ENCODE data around the gene S100PBP.

Gene S100PBP

DNA sequence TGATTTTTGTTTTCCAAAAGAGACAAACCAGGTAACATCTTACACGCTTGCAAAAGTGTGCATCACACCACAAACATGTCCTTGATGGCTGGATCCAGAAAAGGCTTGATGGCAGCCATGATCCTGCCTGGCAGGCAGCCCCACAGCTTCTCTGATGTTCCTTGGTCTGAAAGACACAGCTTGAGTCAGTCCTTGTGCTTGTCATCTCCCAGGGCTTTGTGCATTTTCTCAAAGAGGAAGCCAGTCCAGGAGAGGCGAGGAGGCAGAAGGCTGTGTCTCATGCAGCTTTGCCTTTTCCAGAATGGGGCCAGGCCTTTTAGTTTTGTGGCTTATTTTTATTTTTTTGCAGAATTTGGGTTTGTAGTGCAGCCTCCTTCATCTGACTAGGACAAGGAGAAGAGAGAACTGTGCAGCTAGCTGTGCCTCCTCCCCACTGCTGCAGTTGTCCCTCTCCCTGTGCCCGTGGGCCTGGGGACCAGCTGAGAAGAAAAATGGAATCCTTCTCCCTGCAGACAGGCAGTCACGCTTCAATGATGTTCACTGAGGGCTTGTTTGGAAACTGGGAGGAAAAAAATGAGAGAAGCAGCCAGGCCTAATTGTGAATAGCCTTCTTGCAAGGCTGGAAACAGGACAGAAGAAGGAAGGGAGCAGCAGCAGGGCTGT is 45.9 kb downstream of the S100PBP start:
- H3K4me1 Mint-ChIP-seq: no peaks in the 10 kb centered on the region
- no peaks in the 10 kb centered on the region for H3K9me3 Mint-ChIP-seq
- H3K4me3 Mint-ChIP-seq: no peak overlapping the region
- H3K27ac Mint-ChIP-seq: no peak overlapping the region
- H3K27me3 Mint-ChIP-seq: peaks cover 9% of the 10 kb centered on the region
- H3K36me3 Mint-ChIP-seq: peaks cover 39% of the 10 kb centered on the region
- CTCF ChIA-PET: interaction anchor here (2.0 kb wide), 1 partner anchor 9 kb away, joined by 11 read pairs; no protein-coding TSS in a partner anchor
- no peak for DNase-seq

DNA sequence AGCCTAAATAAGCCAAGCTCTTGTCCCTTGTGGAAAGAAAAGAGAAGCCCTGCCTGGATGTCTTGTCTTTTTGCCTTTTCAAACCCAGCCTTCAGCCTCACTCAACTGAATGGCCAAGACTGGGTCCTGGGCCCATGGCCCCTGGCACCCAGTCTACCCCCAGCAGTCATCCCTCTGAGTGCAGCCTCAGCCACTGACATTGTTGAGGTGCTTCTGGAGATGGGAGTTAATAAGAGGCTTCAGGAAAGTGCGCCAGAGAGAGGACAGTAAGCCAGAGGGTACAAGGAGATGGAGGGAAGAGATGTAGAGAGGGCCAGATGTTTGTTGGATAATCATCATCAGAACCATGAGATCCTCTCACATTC is 46.4 kb downstream of the S100PBP start:
- peaks cover 12% of the 10 kb centered on the region for H3K27me3 Mint-ChIP-seq
- no peak for DNase-seq
- no peaks in the 10 kb centered on the region for H3K4me1 Mint-ChIP-seq
- CTCF ChIA-PET: interaction anchor here (2.0 kb wide), 1 partner anchor 8 kb away, joined by 11 read pairs; no protein-coding TSS in a partner anchor
- H3K36me3 Mint-ChIP-seq: peaks cover 42% of the 10 kb centered on the region
- peak overlapping the region; percentile 53 for H3K27ac Mint-ChIP-seq
- no peaks in the 10 kb centered on the region for H3K9me3 Mint-ChIP-seq
- H3K4me3 Mint-ChIP-seq: no peak overlapping the region

DNA sequence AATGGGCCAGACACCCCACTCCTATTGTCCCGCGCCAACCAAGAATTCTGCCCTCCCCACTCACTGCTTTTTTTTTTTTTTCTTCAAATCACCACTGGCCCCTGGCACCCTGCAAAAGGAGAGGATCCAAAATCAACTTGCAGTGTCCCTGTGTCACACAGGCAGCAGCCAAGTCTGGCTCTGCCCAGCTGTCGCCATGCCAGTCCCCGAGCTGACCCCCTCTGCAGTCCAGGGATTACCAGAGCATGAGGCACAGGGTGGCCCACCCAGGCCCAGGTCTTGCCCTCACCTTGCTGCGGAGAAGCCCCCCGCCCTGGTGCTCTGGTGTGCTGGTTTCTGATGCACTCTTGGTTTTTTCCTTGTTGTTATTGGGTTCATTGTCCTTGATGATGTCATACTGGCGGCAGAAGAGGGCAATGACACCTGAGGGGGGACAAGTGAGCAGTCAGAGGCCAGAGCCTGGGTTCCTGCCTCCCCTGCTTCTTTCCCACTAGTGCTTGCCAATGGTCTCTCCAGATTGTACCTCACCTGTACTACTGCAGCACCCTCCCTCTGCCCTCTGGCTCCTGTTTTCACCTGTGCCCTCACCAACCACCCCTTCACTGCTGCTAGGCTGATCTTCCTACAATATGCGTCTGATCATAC is 47.0 kb downstream of the S100PBP start:
- no peak overlapping the region for H3K4me3 Mint-ChIP-seq
- H3K4me1 Mint-ChIP-seq: no peaks in the 10 kb centered on the region
- CTCF ChIA-PET: interaction anchor here (2.0 kb wide), 1 partner anchor 8 kb away, joined by 11 read pairs; no protein-coding TSS in a partner anchor
- no peaks in the 10 kb centered on the region for H3K9me3 Mint-ChIP-seq
- no peak overlapping the region for H3K27ac Mint-ChIP-seq
- H3K36me3 Mint-ChIP-seq: peaks cover 46% of the 10 kb centered on the region
- DNase-seq: no peak
- H3K27me3 Mint-ChIP-seq: peaks cover 19% of the 10 kb centered on the region

DNA sequence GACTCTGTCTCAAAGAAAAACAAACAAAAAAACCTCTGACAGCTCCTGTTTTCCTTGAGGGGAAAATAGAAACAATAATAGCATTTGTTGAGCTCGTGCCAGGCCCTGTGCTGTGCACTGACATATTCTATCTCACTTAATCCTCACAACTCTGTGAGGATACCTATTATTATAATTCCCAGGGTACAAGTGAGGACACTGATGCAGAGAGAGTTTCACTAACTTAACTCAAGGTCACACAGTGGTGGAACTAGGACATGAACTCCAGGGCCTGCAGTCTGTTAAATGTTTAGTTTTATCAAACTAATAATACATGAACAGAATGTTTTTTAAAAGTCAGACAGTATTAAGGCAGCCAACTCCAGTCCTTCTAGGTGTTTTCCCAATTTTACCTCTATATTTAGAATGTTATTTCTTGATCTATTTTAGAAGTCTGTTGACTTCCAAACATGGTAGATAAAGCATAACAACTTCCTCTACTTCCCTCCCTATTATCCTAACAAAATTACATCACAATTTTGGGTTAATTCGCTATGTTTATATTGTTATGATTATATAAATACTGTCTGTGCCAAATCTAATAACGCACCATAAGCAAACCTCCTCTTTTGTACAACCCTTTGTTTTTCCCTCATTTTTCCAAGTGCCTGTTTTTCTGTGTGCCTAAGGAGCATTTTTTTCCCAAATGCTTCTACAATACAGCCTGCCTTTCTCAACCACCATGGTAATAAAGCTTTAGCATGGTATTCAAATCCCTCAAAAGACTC is 48.4 kb downstream of the S100PBP start:
- H3K9me3 Mint-ChIP-seq: no peaks in the 10 kb centered on the region
- peaks cover 29% of the 10 kb centered on the region for H3K27me3 Mint-ChIP-seq
- H3K27ac Mint-ChIP-seq: no peak overlapping the region
- peaks cover 40% of the 10 kb centered on the region for H3K36me3 Mint-ChIP-seq
- no peak overlapping the region for H3K4me3 Mint-ChIP-seq
- CTCF ChIA-PET: interaction anchor here (0.6 to 2.5 kb wide), 3 partner anchors 10 to 708 kb away, joined by 3 to 10 read pairs (median 3); no protein-coding TSS in a partner anchor
- peaks cover 7% of the 10 kb centered on the region for H3K4me1 Mint-ChIP-seq
- no peak for DNase-seq

DNA sequence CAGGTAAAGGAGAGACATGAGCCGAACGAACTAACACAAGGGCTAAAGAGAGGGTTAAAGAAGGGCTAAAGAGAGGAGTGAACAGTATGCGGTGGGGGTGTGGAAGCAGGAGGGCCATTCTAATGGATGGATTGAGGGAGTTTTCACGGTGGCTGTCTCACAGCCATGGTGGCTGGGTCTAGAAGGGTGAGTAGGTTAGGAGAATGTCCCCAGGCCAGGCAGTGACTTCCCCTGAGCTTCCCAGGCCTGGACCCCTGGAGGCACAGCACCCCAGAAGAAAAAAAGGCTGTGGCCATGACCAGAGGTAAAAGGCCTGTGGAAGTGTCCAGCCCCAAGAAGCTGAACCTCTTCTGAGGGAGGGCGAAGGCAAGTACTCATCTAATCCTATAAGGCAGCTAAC is 49.7 kb downstream of the S100PBP start:
- DNase-seq: no peak
- CTCF ChIA-PET: interaction anchor here (0.8 to 2.5 kb wide), 3 partner anchors 8 to 37 kb away, joined by 3 to 10 read pairs (median 5); no protein-coding TSS in a partner anchor
- Mint-ChIP-seq H3K4me1 (peaks cover 7% of the 10 kb centered on the region), H3K4me3 (no peak overlapping the region), H3K9me3 (no peaks in the 10 kb centered on the region), H3K36me3 (peaks cover 31% of the 10 kb centered on the region), H3K27me3 (peaks cover 42% of the 10 kb centered on the region), H3K27ac (peak overlapping the region; percentile 21)

DNA sequence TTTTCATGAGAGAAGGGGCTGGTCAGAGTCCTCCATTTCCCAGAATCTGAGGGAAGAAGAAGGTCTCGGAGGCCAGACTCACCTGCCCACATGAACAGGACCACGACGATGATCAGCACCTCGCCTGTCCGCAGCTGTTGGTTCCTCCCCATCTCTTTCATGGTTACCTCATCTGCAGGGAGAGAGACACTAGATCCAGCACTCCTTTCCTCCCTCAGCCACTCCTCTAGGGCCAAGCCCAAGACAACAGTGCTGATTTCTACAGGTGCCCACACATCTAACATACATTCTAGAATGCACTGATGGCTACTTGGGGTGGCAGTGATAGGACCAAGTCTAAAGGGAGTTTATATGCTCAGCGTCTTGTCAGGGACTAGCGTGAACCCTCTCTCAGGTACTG is 50.2 kb downstream of the S100PBP start:
- no peak overlapping the region for H3K27ac Mint-ChIP-seq
- no peak overlapping the region for H3K4me3 Mint-ChIP-seq
- peaks cover 28% of the 10 kb centered on the region for H3K36me3 Mint-ChIP-seq
- peaks cover 47% of the 10 kb centered on the region for H3K27me3 Mint-ChIP-seq
- DNase-seq: no peak
- H3K9me3 Mint-ChIP-seq: no peaks in the 10 kb centered on the region
- H3K4me1 Mint-ChIP-seq: peaks cover 7% of the 10 kb centered on the region
- CTCF ChIA-PET: interaction anchor here (1.5 to 2.5 kb wide), 2 partner anchors 8 to 38 kb away, joined by 5 to 10 read pairs; no protein-coding TSS in a partner anchor

DNA sequence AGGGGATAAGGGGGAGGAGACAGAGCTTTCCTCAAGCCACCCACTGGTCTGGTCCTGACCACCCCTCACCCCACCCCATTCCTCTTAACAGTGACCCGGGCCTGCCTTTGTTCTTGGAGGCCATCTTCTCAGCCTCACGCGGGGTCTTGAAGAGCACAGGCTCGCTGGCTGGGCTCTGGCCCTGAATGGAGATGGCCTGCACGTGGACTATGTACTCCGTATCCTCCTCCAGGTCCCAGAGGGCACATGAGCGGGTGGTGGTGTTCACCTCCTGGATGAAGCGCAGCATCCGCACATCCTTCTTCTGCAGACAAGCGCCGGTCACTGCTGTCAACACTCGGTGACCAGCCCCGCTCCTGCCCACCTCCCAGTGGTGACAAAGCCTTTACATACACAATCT is 50.6 kb downstream of the S100PBP start:
- CTCF ChIA-PET: no interaction called here
- DNase-seq: no peak
- Mint-ChIP-seq H3K27me3 (peaks cover 51% of the 10 kb centered on the region), H3K27ac (no peak overlapping the region), H3K9me3 (no peaks in the 10 kb centered on the region), H3K4me3 (no peak overlapping the region), H3K36me3 (peaks cover 25% of the 10 kb centered on the region), H3K4me1 (peaks cover 7% of the 10 kb centered on the region)

DNA sequence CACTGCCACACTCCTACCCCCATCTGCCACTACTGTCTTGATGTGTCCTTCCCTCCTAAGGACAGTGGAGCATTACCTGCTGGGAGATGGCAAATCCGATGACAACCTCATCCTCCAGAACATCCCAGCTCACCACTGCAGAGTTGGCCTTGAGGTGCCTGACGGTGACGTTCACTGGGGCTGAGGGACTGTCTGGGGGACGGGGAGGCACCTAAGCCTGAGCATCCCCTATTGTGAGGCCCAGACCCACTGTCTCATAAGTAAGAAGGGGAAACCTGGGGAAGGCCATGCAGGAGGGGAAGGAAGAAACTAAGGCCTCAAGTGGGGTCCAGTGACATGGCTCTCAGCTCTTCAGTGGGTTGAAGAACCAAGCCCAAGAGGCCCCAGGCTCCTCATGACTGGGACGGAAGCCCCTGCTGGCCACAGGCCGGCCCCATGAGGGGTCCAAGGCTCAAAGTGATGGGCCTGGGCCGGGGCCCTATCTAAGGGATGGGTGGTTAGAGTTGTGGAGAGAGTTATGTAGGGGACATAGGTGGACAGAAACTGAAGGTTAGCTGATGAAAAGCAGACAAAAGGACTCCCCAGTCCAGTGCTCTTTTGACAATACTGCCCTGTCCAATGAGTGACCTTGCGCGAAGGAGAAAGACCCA is 51.5 kb downstream of the S100PBP start:
- no peak overlapping the region for H3K4me3 Mint-ChIP-seq

DNA sequence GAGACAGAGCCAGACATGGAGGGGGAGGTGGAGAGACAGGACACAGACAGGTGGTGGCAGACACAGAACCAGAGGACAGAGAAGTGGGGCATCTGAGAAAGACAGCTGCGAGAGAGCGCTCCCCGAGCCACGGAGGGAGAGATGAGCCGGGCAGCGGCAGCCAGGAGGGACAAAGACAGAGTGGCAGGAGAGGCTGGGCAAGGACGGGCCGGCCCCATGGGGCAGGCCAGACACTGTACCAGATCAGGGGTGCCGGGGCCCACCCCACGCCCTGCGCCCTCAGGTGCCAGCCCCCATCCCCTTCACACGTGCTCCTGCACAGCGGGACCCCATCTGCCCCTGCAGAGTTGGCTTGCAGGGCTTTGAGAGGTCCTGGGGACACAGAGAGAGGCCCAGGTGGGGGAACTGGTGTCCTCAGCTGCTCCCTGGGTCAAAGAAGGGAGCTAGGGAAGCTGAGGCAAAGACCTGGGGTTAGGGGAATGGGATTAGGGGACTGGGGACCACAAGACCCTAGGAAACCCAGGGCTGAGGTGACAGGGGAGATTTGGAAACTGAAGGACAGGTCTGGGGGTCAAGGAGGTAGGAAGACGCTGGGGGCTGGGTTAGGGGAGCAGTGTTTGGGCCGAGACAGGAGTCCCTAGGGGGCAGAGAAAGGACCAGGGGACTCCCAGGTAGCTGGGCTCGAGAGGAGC is 52.6 kb downstream of the S100PBP start:
- Mint-ChIP-seq H3K27ac (no peak overlapping the region), H3K27me3 (peaks cover 70% of the 10 kb centered on the region), H3K4me3 (peak overlapping the region; percentile 41), H3K9me3 (no peaks in the 10 kb centered on the region), H3K4me1 (peaks cover 7% of the 10 kb centered on the region), H3K36me3 (peaks cover 19% of the 10 kb centered on the region)
- DNase-seq: no peak
- CTCF ChIA-PET: interaction anchor here (0.7 to 0.8 kb wide), 2 partner anchors 20 to 157 kb away, joined by 3 read pairs; no protein-coding TSS in a partner anchor

More for the DNA sequence above, 51.5 kb downstream of the S100PBP start:
- CTCF ChIA-PET: no interaction called here
- Mint-ChIP-seq H3K27me3 (peaks cover 59% of the 10 kb centered on the region), H3K4me1 (peaks cover 7% of the 10 kb centered on the region), H3K36me3 (peaks cover 23% of the 10 kb centered on the region), H3K27ac (no peak overlapping the region), H3K9me3 (no peaks in the 10 kb centered on the region)
- no peak for DNase-seq

DNA sequence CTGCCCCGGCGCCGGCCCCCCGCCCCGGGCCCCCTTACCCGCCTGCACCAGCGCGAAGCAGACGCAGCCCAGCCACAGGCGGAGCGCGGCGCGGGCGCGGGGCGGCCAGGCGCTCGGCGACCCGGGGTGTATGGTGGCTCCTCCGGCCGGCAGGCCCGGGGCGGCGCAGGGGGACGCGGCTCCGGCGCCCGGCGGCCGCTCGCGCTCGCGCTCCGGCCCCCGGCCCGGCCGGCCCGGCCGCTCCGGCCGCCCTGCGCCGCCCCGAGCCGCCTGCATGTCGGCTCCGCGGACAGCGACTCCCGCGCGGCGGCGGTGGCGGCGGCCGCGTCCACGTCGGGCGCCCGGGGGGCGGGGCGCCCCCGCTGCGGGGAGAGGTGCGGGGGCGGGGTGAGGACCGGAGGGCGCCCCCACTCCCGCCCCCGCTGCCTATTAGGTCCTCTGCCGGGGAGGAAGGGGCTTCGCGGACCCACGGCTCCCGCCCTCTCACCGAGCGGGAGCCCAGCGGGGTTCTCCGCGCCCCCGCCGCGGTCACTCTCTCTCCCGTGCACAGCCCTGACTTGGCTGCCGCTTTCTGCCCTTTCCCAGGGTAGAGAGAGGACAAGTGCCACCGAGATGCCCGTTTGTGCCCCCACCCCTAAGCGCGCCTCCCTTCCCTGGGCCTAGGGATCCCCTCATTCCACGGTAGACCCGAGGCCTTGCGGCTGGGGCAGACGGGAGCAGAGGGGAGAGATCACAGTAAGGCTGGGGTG is 53.3 kb downstream of the S100PBP start, which contains the start of gene FNDC5:
FNDC5 (minus strand) TSS at position 298 of the 749 bp plus-strand sequence.
- H3K27me3 Mint-ChIP-seq: peaks cover 77% of the 10 kb centered on the region
- no peak for DNase-seq
- peaks cover 9% of the 10 kb centered on the region for H3K4me1 Mint-ChIP-seq
- peaks cover 19% of the 10 kb centered on the region for H3K36me3 Mint-ChIP-seq
- no peaks in the 10 kb centered on the region for H3K9me3 Mint-ChIP-seq
- H3K27ac Mint-ChIP-seq: no peak within 1 kb of the TSS
- CTCF ChIA-PET: interaction anchor here (0.6 to 6.9 kb wide), 12 partner anchors 7 to 350 kb away, joined by 3 to 66 read pairs (median 5); no protein-coding TSS in a partner anchor
- peak within 1 kb of the TSS; percentile 41 for H3K4me3 Mint-ChIP-seq

DNA sequence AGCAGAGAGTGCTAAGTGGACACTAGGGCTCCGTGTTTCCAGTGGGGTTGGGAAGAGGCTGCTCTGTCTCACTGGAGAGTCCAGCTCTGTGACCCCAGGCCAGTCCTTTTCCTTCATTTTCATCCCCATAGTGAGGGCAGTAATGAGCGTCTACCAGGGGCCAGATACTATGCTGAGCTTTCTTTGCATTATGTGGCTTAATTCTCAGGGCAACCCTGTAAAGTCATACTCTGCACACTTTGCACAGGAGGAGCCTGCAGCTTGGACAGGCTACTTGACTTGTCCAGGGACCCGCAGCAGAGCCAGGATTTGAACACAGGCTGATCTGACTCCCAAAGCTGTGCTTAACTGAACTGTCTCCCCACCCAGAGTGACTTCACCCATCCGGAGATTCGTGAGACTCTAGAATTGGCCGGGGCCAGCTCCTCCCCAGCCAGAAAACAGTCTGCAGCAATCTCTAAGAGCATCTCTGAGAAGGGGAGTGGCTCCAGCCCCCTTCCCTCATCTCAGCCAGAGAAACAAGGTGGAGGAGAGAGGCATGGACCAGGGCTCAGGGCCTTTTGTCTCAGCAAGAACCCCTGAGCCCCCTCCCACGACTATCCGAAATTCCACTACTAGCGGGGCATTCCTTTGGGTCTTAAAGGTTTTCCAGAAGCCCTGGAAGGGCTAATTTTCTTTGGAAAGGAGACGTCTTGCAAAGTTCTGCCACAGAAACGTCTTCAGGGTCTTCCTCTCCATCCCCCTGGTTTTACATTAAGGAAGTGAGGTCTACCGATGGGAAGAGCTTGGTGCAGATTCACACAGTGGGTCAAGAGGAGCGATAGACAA is 54.1 kb downstream of the S100PBP start:
- no peak for DNase-seq
- peak overlapping the region; percentile 26 for H3K4me3 Mint-ChIP-seq

DNA sequence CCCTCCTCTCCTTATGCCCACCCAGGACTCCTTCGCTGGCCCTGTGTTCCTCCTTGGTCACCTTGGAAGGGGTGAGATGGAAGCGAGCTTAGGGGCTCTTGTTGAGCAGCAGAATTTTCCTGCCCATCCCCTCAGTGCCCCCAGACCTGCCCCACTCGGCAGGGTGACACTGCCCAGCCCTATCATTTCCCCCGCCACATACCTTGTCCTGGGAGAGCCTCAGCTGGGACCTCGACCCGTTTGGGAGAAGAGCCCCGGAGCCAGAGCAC is 54.7 kb downstream of the S100PBP start:
- CTCF ChIA-PET: interaction anchor here (1.0 to 6.9 kb wide), 13 partner anchors 9 to 352 kb away, joined by 3 to 66 read pairs (median 4); no protein-coding TSS in a partner anchor
- no peaks in the 10 kb centered on the region for H3K9me3 Mint-ChIP-seq
- no peak for DNase-seq
- peaks cover 14% of the 10 kb centered on the region for H3K36me3 Mint-ChIP-seq
- H3K4me3 Mint-ChIP-seq: no peak overlapping the region
- peaks cover 89% of the 10 kb centered on the region for H3K27me3 Mint-ChIP-seq
- H3K27ac Mint-ChIP-seq: no peak overlapping the region
- H3K4me1 Mint-ChIP-seq: peaks cover 9% of the 10 kb centered on the region

More for the DNA sequence above, 54.1 kb downstream of the S100PBP start:
- Mint-ChIP-seq H3K27ac (no peak overlapping the region), H3K9me3 (no peaks in the 10 kb centered on the region), H3K36me3 (peaks cover 14% of the 10 kb centered on the region), H3K27me3 (peaks cover 85% of the 10 kb centered on the region), H3K4me1 (peaks cover 9% of the 10 kb centered on the region)
- CTCF ChIA-PET: interaction anchor here (0.6 to 6.9 kb wide), 13 partner anchors 8 to 351 kb away, joined by 3 to 66 read pairs (median 4); no protein-coding TSS in a partner anchor

Measured in activated naive CD4-positive, alpha-beta T cell treated with anti-CD3 and anti-CD28 coated beads, Interleukin-2, amount 10 ng/mL, durations not matched to agents 7 days and 5 days (primary cell).